T-helper 2 cell treated with Interferon-gamma antibody and Interleukin-4, amounts not matched to agents 5 μg/mL and 100 μg/mL, for 36 hours (primary cell): ENCODE measurements around the gene CPA1.

Experiments used
- DNase-seq: peaks from one replicate; pipeline ENCODE4 v3.0.0; 2021; ENCODE audit warnings: low spot score
- H3K27ac Mint-ChIP-seq: one replicate; pipeline ENCODE4 v1.8.0; 2021; ENCODE audit warnings: mild to moderate bottlenecking, mixed read lengths
- H3K27me3 Mint-ChIP-seq: one replicate; pipeline ENCODE4 v1.8.0; 2021; ENCODE audit warnings: low read depth, mixed read lengths
- H3K36me3 Mint-ChIP-seq: one replicate; pipeline ENCODE4 v1.8.0; 2021; ENCODE audit warnings: low read depth, mixed read lengths
- H3K4me1 Mint-ChIP-seq: one replicate; pipeline ENCODE4 v1.8.0; 2021; ENCODE audit warnings: low read depth, mixed read lengths
- H3K4me3 Mint-ChIP-seq: one replicate; pipeline ENCODE4 v1.8.0; 2022; ENCODE audit warnings: mild to moderate bottlenecking, moderate library complexity, mixed read lengths
- H3K9me3 Mint-ChIP-seq: one replicate; pipeline ENCODE4 v1.8.0; 2021; ENCODE audit warnings: mixed read lengths

The CPA1 gene

DNA sequence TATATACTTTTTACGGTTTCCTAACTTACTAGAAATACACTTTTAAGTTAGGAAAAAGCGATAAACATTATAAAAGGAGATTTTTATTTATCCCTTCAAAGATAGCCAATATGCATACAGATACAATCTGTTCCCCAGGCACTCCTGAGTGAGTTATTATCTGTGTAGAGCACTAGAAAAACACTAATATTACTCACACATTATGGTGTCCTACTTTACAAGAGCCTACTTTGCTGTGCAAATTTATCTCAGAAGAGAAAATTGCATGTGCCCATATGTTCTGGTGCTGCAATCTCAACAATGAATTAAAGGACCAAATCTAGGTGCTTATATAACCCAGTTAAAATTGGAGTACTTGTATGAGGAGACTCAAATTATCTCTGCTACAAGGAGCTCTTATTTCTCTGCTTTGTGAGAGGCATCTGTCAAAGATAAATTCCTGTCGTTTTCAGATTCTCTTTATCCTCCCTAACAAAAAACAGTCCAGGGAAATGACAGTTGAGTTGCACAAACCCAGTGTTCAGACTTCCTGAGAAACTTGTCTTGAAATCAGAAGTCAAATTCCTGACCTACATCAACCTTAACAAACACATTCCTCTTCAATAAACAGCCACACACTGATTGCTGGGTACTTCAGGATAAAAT, 28.9 kb downstream of the CPA1 start:
- no peaks in the 10 kb centered on the region for H3K27me3 Mint-ChIP-seq
- no peak overlapping the region for H3K27ac Mint-ChIP-seq
- no peaks in the 10 kb centered on the region for H3K9me3 Mint-ChIP-seq
- H3K4me1 Mint-ChIP-seq: peaks cover 3% of the 10 kb centered on the region
- peaks cover 4% of the 10 kb centered on the region for H3K36me3 Mint-ChIP-seq
- no peak for DNase-seq
- no peak overlapping the region for H3K4me3 Mint-ChIP-seq

DNA sequence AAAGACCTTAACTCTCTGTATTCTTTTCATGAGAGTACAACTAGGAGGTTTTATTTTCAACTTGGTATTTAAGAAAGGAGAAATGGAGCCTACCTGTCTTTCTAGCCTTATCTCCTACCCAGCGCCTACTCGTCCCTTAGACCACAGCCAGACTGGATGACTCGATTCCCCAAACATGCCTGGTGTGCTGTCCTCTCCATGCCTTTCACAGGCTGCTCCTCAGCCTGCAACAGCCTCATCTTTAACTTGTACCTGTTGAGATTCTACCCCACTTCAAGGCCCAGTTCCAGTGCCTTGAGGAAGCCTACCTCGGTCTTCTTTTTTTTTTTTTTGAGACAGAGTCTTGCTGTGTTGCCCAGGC, 29.4 kb downstream of the CPA1 start:
- Mint-ChIP-seq H3K27me3 (no peaks in the 10 kb centered on the region), H3K27ac (no peak overlapping the region), H3K36me3 (peaks cover 4% of the 10 kb centered on the region), H3K9me3 (no peaks in the 10 kb centered on the region), H3K4me3 (no peak overlapping the region), H3K4me1 (peaks cover 6% of the 10 kb centered on the region)
- DNase-seq: no peak

DNA sequence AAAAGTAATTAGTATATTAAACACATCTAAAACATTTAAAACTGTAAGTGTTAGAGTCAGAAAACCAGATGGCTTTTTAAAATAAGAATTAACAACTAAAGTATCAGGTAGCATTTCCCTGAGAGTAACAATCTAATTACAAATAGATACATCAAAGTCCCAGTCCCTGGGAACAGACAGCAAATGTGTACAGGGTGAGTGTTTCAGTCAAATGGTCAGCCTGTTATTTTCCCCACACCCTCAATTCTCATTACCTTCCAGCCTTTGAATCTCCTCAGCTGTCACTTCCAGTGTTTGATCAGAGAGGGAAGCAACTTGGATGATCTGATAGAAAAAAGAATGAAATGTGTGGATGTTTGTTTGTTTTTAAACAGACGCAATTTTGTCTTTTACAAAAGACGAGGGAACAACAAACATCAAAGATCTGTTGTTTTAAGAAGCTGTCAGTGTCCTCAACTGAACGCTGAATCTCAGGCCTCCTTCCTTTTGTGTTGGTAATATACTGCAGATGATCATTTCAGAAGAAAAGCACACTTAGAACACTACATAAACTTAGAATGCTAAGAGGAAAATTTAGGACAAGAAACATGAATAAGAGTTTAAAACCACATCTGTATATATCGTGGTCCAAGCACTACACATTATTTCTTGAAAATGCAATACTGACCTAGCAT, 30.7 kb downstream of the CPA1 start:
- Mint-ChIP-seq H3K9me3 (no peaks in the 10 kb centered on the region), H3K4me1 (peaks cover 15% of the 10 kb centered on the region), H3K36me3 (peaks cover 7% of the 10 kb centered on the region), H3K27ac (no peak overlapping the region), H3K27me3 (no peaks in the 10 kb centered on the region), H3K4me3 (no peak overlapping the region)
- no peak for DNase-seq

DNA sequence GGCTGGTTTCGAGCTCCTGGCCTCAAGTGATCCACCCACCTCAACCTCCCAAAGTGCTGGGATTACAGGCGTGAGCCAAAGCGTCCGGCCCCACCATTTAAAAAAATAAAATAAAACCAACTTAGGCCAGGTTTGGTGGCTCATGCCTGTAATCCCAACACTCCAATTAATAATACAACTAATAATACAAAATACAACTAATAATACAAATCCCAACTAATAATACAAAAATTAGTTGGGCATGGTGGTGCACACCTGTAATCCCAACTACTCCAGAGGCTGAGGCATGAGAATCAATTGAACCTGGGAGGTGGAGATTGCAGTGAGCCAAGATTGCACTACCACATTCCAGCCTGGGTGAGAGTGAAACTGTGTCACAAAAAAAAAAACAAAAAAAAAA, 32.9 kb downstream of the CPA1 start:
- H3K27me3 Mint-ChIP-seq: no peaks in the 10 kb centered on the region
- H3K27ac Mint-ChIP-seq: no peak overlapping the region
- peaks cover 36% of the 10 kb centered on the region for H3K4me1 Mint-ChIP-seq
- no peak overlapping the region for H3K4me3 Mint-ChIP-seq
- H3K9me3 Mint-ChIP-seq: no peaks in the 10 kb centered on the region
- DNase-seq: no peak
- peaks cover 8% of the 10 kb centered on the region for H3K36me3 Mint-ChIP-seq

DNA sequence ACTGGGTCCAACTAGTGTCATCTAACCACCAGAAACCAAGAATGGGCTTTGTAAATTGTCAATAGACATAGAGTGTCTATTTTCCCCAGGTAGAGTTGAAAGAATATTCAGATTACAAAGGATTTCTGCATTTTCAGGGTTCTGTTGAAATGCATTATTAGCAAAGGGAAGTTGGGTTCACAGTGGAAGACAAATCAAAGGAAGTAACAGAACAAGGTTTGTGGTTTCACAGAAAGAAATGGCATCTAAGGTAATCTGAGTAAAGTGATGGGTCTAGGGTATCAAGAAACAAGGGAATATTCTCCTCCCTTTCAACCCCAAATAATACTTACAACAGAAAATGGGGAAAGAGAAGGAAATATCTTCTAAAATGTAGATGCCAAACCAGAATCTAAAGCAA, 34.7 kb downstream of the CPA1 start:
- H3K4me1 Mint-ChIP-seq: peaks cover 48% of the 10 kb centered on the region
- no peaks in the 10 kb centered on the region for H3K27me3 Mint-ChIP-seq
- peaks cover 8% of the 10 kb centered on the region for H3K36me3 Mint-ChIP-seq
- no peak overlapping the region for H3K27ac Mint-ChIP-seq
- no peak for DNase-seq
- no peaks in the 10 kb centered on the region for H3K9me3 Mint-ChIP-seq
- peak overlapping the region; percentile 25 for H3K4me3 Mint-ChIP-seq

DNA sequence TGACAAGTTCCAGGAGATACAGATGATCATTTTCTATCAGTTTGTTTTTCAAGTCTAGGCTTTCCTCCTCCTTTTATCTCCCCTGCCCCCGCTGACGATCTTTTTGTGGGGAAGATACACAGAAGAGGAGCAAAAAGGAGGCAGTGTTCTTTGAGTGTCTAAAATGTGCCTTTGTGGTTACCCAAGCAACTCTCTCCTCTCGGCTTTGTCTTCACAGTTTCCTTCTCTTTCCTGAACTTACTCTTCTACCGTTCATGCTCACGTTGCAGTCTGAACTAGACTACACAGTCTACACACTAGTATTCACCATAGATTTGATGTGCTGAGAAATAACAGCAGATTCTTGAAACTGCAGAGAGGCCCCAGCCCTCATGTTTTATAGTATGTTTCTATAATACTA, 36.9 kb downstream of the CPA1 start:
- Mint-ChIP-seq H3K9me3 (no peaks in the 10 kb centered on the region), H3K4me3 (peak overlapping the region; percentile 56), H3K27me3 (no peaks in the 10 kb centered on the region), H3K4me1 (peaks cover 59% of the 10 kb centered on the region), H3K27ac (peak overlapping the region; percentile 78), H3K36me3 (peaks cover 5% of the 10 kb centered on the region)
- peak; percentile 31 for DNase-seq

DNA sequence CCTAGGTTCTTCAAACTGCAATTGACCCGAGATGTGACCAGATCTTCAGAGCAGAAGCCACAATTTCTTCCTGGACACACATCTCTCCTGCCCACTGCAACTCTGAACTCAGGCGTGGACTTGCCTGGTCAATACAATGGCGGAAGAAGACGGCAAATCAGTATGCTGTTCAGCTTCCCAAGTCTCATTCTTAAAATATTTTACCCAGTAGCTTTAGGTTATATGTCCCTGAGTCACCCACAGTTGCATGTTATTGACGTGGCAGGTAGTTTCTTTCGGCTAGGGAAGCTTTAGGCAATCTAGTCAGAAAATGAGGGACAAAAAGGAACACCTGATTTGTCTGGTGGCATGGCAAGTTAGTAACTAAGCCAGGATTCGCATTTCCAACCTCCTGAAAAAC, 38.0 kb downstream of the CPA1 start:
- Mint-ChIP-seq H3K9me3 (no peaks in the 10 kb centered on the region), H3K36me3 (peaks cover 6% of the 10 kb centered on the region), H3K4me1 (peaks cover 63% of the 10 kb centered on the region), H3K27ac (peak overlapping the region; percentile 78), H3K4me3 (no peak overlapping the region), H3K27me3 (no peaks in the 10 kb centered on the region)
- DNase-seq: no peak

DNA sequence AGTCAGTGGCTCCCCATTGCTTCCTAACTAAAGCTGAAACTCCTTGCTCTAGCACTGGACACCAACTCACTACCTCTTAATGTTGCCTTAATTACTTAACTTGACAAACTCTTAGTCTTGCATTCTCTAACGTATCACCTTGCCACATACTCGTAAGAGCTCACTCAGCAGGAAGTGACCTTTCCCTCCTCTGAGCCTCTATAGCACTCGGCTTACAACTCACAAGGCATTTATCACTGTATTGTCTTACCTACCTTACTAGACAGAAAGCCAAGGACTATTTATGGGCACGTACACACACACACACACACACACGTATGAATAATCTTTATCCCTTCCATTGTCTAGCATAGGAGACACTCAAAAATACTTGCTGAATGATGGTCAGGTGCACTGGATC, 39.4 kb downstream of the CPA1 start:
- H3K27ac Mint-ChIP-seq: peak overlapping the region; percentile 69
- no peak for DNase-seq
- peaks cover 63% of the 10 kb centered on the region for H3K4me1 Mint-ChIP-seq
- H3K27me3 Mint-ChIP-seq: no peaks in the 10 kb centered on the region
- H3K36me3 Mint-ChIP-seq: peaks cover 10% of the 10 kb centered on the region
- H3K9me3 Mint-ChIP-seq: no peaks in the 10 kb centered on the region
- H3K4me3 Mint-ChIP-seq: peak overlapping the region; percentile 54

DNA sequence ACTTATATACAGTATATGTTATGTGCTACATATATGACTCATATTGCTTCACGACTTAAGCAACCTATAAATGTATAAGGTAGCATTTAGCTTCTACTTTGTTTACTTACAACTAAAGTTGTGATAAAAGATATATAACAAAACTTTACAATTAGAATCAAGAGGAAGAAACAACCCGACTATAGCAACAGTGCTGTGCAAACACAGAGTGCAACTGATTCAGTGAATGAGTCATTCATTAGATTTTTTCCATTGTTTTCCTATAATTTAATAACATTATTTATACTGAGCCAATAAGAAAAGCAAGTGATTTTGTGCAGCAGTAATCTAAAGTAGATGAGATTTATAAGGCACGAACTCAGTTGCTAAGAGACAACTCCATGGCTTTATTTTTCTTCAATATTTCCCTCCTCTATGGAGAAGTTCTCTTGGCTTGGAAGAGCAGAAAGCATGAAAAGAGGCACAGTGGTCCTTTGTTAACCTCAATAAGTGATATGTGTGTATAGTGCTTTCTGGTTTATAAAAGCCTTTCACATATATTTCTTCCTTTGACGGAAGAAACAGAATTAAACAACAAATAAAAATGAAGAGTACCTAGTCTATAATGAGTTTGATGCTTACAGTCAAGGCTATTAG, 40.8 kb downstream of the CPA1 start:
- peak overlapping the region; percentile 33 for H3K4me3 Mint-ChIP-seq
- no peak for DNase-seq
- no peaks in the 10 kb centered on the region for H3K9me3 Mint-ChIP-seq

DNA sequence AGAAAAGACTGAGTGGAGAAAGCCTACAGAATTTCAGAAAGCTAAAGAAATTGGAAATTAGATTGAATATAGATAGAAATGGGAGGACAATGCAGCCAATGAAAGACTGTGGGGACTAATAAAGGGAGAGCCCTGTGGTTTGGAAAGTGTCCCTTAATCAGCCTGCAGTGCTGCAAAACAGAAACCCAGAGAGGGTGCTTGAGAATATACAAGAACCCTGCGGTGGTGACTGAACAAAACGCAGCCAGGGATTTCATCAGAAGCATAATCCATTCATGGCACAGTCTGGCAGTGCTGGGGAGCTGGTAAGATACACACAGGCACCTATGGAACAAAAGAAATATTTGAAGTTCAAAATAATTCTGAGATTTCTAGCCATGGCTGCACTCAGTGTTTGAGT, 41.4 kb downstream of the CPA1 start:
- peaks cover 53% of the 10 kb centered on the region for H3K4me1 Mint-ChIP-seq
- DNase-seq: peak; percentile 21
- H3K27ac Mint-ChIP-seq: peak overlapping the region; percentile 45
- H3K4me3 Mint-ChIP-seq: peak overlapping the region; percentile 62
- H3K9me3 Mint-ChIP-seq: no peaks in the 10 kb centered on the region
- peaks cover 18% of the 10 kb centered on the region for H3K36me3 Mint-ChIP-seq
- H3K27me3 Mint-ChIP-seq: no peaks in the 10 kb centered on the region

More for the DNA sequence above, 40.8 kb downstream of the CPA1 start:
- peaks cover 17% of the 10 kb centered on the region for H3K36me3 Mint-ChIP-seq
- H3K27me3 Mint-ChIP-seq: no peaks in the 10 kb centered on the region
- peaks cover 56% of the 10 kb centered on the region for H3K4me1 Mint-ChIP-seq
- H3K27ac Mint-ChIP-seq: peak overlapping the region; percentile 45

DNA sequence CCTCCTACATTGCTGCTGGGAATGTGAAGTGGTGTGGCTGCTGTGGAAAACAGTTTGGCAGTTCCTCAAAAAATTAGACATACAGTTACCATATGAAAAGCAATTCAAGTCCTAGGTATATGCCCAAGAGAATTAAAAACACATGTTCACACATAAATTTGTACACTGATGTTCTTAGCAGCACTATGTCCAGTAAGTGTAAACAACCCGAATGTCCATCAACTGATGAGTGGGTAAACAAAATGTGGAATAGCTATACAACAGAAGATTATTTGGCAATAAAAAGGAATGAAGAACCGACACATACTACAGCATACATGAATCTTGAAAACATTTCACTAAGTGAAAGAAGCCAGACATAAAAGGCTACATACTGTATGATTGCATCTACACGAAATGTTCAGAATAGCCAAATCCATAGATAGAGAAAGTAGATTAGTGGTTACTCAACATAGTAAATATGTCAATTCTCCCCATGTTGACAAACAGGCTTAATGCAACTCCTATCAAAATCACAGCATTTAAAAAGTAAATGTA, 43.3 kb downstream of the CPA1 start:
- no peak overlapping the region for H3K4me3 Mint-ChIP-seq
- peaks cover 41% of the 10 kb centered on the region for H3K4me1 Mint-ChIP-seq
- DNase-seq: no peak
- H3K27ac Mint-ChIP-seq: no peak overlapping the region
- peaks cover 22% of the 10 kb centered on the region for H3K36me3 Mint-ChIP-seq
- no peaks in the 10 kb centered on the region for H3K27me3 Mint-ChIP-seq
- H3K9me3 Mint-ChIP-seq: no peaks in the 10 kb centered on the region

DNA sequence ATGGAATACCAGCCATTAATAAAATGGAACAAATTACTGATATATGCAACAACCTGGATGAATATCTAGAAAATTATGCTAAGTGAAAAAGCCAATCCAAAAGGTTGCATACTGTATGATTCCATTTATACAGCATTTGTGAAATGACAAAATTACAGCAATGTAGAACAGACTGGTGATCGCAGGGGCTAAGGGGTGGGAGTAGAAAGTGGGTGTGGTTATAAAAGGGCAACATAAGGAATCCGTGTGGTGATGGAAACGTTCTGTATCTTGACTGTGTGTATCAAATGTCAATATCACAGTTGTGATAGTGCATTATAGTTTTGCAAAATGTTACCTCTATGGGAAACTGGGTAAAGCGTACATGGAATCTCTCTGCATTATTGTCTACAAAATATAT, 45.5 kb downstream of the CPA1 start:
- peaks cover 29% of the 10 kb centered on the region for H3K4me1 Mint-ChIP-seq

DNA sequence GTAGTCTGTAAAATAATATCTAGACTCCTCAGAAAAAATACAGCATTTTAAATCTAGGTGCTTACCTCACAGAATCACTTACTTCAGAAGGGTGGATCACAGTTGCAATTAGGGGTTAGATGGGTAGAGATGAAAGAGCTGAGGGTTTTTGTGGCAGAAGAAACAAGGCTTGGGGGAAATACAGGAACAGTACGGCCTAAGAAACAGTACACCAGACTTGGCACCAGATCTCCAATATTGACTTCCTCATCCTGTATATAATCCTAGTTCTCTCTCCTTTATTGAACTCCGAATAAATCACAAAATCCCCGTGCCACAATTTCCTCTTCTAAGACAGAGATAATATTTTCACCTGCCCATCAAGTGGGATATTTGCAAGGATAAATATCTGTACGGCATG, 46.3 kb downstream of the CPA1 start:
- no peaks in the 10 kb centered on the region for H3K27me3 Mint-ChIP-seq
- H3K9me3 Mint-ChIP-seq: no peaks in the 10 kb centered on the region
- no peak for DNase-seq
- H3K4me3 Mint-ChIP-seq: no peak overlapping the region
- peaks cover 23% of the 10 kb centered on the region for H3K36me3 Mint-ChIP-seq
- H3K4me1 Mint-ChIP-seq: peaks cover 24% of the 10 kb centered on the region
- peak overlapping the region; percentile 6 for H3K27ac Mint-ChIP-seq

More for the DNA sequence above, 45.5 kb downstream of the CPA1 start:
- peaks cover 23% of the 10 kb centered on the region for H3K36me3 Mint-ChIP-seq
- no peaks in the 10 kb centered on the region for H3K27me3 Mint-ChIP-seq
- H3K9me3 Mint-ChIP-seq: no peaks in the 10 kb centered on the region
- DNase-seq: no peak
- no peak overlapping the region for H3K27ac Mint-ChIP-seq
- H3K4me3 Mint-ChIP-seq: no peak overlapping the region

DNA sequence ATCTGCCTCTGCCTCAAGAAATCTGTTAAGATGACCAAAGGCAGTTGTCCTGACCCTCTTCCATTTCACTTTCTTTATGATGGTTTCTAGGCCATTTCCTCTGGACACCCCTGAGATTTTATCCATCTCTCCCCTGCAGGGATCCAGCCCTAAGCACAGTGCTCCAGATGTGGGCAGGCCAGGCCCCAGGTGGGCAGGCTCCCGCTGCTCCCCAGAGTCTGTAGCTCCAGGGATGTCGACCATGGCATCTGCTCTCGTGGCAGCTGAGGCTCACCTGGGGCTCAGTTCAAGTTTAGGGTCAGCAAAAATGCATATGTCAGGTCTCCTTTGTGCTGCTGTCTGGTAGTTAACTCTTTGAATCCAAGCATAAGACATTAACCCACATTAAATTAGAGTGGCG, 48.7 kb downstream of the CPA1 start:
- Mint-ChIP-seq H3K4me3 (no peak overlapping the region), H3K4me1 (peaks cover 10% of the 10 kb centered on the region), H3K27ac (no peak overlapping the region), H3K9me3 (no peaks in the 10 kb centered on the region), H3K36me3 (peaks cover 21% of the 10 kb centered on the region), H3K27me3 (no peaks in the 10 kb centered on the region)
- DNase-seq: no peak
